Breast epithelium (tissue), 3 donors: ENCODE results near the gene ZNF492.

Experiments used
- CTCF ChIP-seq, 3 donors: fragments of 450-650 bp; IDR thresholded peaks; one replicate each; pipeline ENCODE4 v1.5.1; 2016 to 2017; ENCODE audit warnings: antibody characterized with exemption in 3 of 3, mild to moderate bottlenecking in 3 of 3, moderate library complexity in 3 of 3
- POLR2A ChIP-seq: fragments of 450-650 bp; IDR thresholded peaks from one replicate; pipeline ENCODE4 v1.6.1; 2016; ENCODE audit warnings: antibody characterized with exemption, mild to moderate bottlenecking, moderate library complexity
- POLR2AphosphoS5 ChIP-seq, 3 donors: sonication (generic); formaldehyde crosslinking; IDR thresholded peaks; one replicate each; pipeline ENCODE4 v1.6.1; 2017; ENCODE audit warnings: antibody characterized with exemption in 3 of 3

- TF ChIP-seq CTCF (IDR thresholded peaks at IDR 0.05) (no peak), POLR2AphosphoS5 (IDR thresholded peaks at IDR 0.05) (no peak), POLR2A (no peak)
Measured at GRCh38 chr19:22628401-22628800, 5.7 kb upstream of the ZNF492 start.
